ENCODE measurements around the gene ZSCAN2. TPM values are rescaled to one million over a fixed set of nuclear protein-coding genes. Genes with fewer than 3 reads are reported as not detected.
"Not testable (repeated sequence)": the region's sequence is repeated elsewhere in the genome, so short reads cannot be mapped to it uniquely, and the experiment has no call there.

ZSCAN2 gene
- polyA plus RNA-seq, 3 donors, result 28.3 to 30.9 (median 29.4) TPM

- DNase-seq (ENCODE audit: extremely low read depth in 1 of 11, low read depth in 9 of 11, low spot score in 4 of 11), result no peak
Measured at GRCh38 chr15:84624359-84624758, 23.6 kb downstream of the ZSCAN2 start.

GRCh38 chr15:84625123-84625522 lies 24.3 kb downstream of the ZSCAN2 start:
- DNase-seq (ENCODE audit: extremely low read depth in 1 of 11, low read depth in 9 of 11, low spot score in 4 of 11), result no peak

- DNase-seq (ENCODE audit: extremely low read depth in 1 of 11, low read depth in 9 of 11, low spot score in 4 of 11), result no peak
Measured at GRCh38 chr15:84629033-84629432, 28.2 kb downstream of the ZSCAN2 start.

GRCh38 chr15:84631706-84632272 lies 31.0 kb downstream of the ZSCAN2 start:
- DNase-seq (ENCODE audit: extremely low read depth in 1 of 11, low read depth in 9 of 11, low spot score in 4 of 11), result no peak

- DNase-seq (ENCODE audit: extremely low read depth in 1 of 11, low read depth in 9 of 11, low spot score in 4 of 11), result peak in 8 of 11 donors; percentile 44 to 68 (median 60)
Measured at GRCh38 chr15:84633311-84634227, 32.8 kb downstream of the ZSCAN2 start.

- DNase-seq (ENCODE audit: extremely low read depth in 1 of 11, low read depth in 9 of 11, low spot score in 4 of 11), result no peak
Measured at GRCh38 chr15:84634228-84634837, 33.5 kb downstream of the ZSCAN2 start.

GRCh38 chr15:84638103-84638502 lies 37.3 kb downstream of the ZSCAN2 start:
- DNase-seq (ENCODE audit: extremely low read depth in 1 of 11, low read depth in 9 of 11, low spot score in 4 of 11), result no peak

GRCh38 chr15:84641871-84642270 lies 41.1 kb downstream of the ZSCAN2 start:
- DNase-seq (ENCODE audit: extremely low read depth in 1 of 11, low read depth in 9 of 11, low spot score in 4 of 11), result not testable (repeated sequence)

GRCh38 chr15:84642640-84643039 lies 41.8 kb downstream of the ZSCAN2 start:
- not testable (repeated sequence) for DNase-seq (ENCODE audit: extremely low read depth in 1 of 11, low read depth in 9 of 11, low spot score in 4 of 11)

- no peak for DNase-seq (ENCODE audit: extremely low read depth in 1 of 11, low read depth in 9 of 11, low spot score in 4 of 11)
Measured at GRCh38 chr15:84643838-84644237, 43.0 kb downstream of the ZSCAN2 start.

GRCh38 chr15:84645496-84645895 lies 44.7 kb downstream of the ZSCAN2 start:
- DNase-seq (ENCODE audit: extremely low read depth in 1 of 11, low read depth in 9 of 11, low spot score in 4 of 11), result no peak

GRCh38 chr15:84645997-84646396 lies 45.2 kb downstream of the ZSCAN2 start:
- DNase-seq (ENCODE audit: extremely low read depth in 1 of 11, low read depth in 9 of 11, low spot score in 4 of 11), result no peak

- DNase-seq (ENCODE audit: extremely low read depth in 1 of 11, low read depth in 9 of 11, low spot score in 4 of 11), result no peak
Measured at GRCh38 chr15:84647726-84648125, 46.9 kb downstream of the ZSCAN2 start.

- DNase-seq (ENCODE audit: extremely low read depth in 1 of 11, low read depth in 9 of 11, low spot score in 4 of 11), result no peak
Measured at GRCh38 chr15:84648539-84648938, 47.7 kb downstream of the ZSCAN2 start.

GRCh38 chr15:84649706-84650105 lies 48.9 kb downstream of the ZSCAN2 start:
- no peak for DNase-seq (ENCODE audit: extremely low read depth in 1 of 11, low read depth in 9 of 11, low spot score in 4 of 11)

GRCh38 chr15:84653584-84653909 lies 52.7 kb downstream of the ZSCAN2 start:
- no peak for DNase-seq (ENCODE audit: extremely low read depth in 1 of 11, low read depth in 9 of 11, low spot score in 4 of 11)

GRCh38 chr15:84653910-84654688 lies 53.3 kb downstream of the ZSCAN2 start, which contains the start of gene WDR73:
Gene WDR73, minus strand, starts transcription at chr15:84654283. Its CDS starts 9 bp downstream, at chr15:84654274.
- peak; percentile 90 to 97 (median 96) for DNase-seq (ENCODE audit: extremely low read depth in 1 of 11, low read depth in 9 of 11, low spot score in 4 of 11)

- peak in 6 of 11 donors; percentile 29 to 70 (median 57) for DNase-seq (ENCODE audit: extremely low read depth in 1 of 11, low read depth in 9 of 11, low spot score in 4 of 11)
Measured at GRCh38 chr15:84654689-84655453, 54.1 kb downstream of the ZSCAN2 start.

GRCh38 chr15:84656972-84657371 lies 56.2 kb downstream of the ZSCAN2 start:
- no peak for DNase-seq (ENCODE audit: extremely low read depth in 1 of 11, low read depth in 9 of 11, low spot score in 4 of 11)

Data from renal cortex interstitium (tissue), 11 donors.